Myocyte (in vitro differentiated cells): ENCODE results near the gene MLXIPL. TPM values are rescaled to one million over a fixed set of nuclear protein-coding genes. Genes with fewer than 3 reads are reported as not detected.
"Not testable (repeated sequence)": the region's sequence is repeated elsewhere in the genome, so short reads cannot be mapped to it uniquely, and the experiment has no call there.

Source experiments
- DNase-seq: peaks from one replicate; pipeline ENCODE4 v3.0.0-alpha.2; 2012; ENCODE audit warnings: low read depth
- total RNA-seq: library from RNA; depleted of rRNA; stranded (reverse); fragments of >200 nt; gene quantifications from 2 replicates; pipeline ENCODE4 v1.2.3, GENCODE V29; 2014

MLXIPL gene
- total RNA-seq, 1 donor from 2014 or later: 18.6 TPM

DNA sequence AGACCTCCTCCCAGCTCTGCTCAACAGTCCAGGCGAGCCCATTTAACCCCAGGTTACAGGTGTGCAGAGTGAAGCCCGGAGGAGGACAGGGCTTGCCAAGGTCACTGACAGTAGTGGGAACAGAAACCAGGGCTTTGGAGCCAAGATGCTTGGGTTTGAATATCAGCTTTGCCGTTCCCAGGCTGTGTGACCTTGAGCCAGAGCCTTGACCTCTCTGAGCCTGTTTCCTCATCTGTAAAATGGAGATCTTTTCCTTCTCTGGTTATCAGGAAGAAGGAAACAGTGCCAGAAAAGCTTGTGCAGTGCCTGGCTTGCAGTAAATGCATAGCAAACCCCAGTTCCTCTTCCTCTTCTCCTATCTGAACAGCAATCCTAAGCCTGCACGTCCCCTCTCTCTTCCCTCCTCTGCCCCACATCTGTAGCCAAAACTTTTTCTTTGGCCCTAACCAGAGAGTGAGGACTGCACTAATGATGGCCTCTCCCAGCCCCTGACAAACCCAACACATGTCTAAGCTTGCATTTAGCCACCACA is 21.4 kb upstream of the MLXIPL start:
- DNase-seq: no peak

GRCh38 chr7:73644688-73645286 is 20.5 kb upstream of the MLXIPL start:
- no peak for DNase-seq

- DNase-seq: peak; percentile 89
Measured at GRCh38 chr7:73642834-73643233, 18.5 kb upstream of the MLXIPL start.

- DNase-seq: no peak
Measured at GRCh38 chr7:73638911-73639310, 14.6 kb upstream of the MLXIPL start.

- no peak for DNase-seq
Measured at GRCh38 chr7:73635428-73636200, 11.3 kb upstream of the MLXIPL start.

- no peak for DNase-seq
Measured at GRCh38 chr7:73633844-73634243, 9.5 kb upstream of the MLXIPL start.

DNA sequence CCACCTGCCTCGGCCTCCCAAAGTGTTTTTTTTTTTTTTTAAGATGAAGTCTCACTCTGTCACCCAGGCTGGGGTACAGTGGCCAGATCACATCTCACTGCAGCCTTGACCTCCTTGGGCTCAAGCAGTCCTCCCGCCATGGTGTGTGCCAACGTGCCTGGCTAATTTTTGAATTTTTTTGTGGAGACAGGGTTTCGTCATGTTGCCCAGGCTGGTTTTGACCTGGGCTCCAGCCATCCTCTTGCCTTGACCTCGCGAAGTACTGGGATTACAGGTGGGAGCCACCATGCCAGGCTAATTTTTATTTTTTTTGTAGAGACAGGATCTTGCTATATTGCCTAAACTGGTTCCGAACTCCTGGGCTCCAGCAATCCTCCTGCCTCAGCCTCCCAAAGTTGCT is 9.0 kb upstream of the MLXIPL start:
- DNase-seq: no peak

DNA sequence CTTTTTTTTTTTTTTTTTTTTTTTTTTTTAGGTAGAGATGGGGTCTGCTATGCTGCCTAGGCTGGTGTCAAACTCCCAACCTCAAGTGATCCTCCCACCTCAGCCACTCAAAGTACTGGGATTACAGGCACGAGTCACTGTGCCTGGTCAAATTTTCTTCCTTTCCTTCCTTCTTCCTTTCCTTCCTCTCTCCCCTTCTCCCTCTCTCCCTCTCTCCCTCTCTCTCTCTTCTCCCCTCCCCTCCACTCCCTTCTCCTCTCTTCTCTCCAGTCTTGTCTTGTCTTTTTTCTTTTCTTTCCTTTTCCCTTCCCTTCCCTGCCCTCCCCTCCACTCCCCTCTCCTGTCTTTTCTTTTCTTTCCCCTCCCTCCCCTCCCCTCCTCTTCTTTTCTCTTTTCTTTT is 7.2 kb upstream of the MLXIPL start:
- DNase-seq: no peak

GRCh38 chr7:73628504-73628903 is 4.2 kb upstream of the MLXIPL start:
- DNase-seq: no peak

- peak; percentile 77 for DNase-seq
Measured at GRCh38 chr7:73626814-73627213, 2.5 kb upstream of the MLXIPL start.

GRCh38 chr7:73625276-73625675 is 954 bp upstream of the MLXIPL start:
- no peak for DNase-seq

DNA sequence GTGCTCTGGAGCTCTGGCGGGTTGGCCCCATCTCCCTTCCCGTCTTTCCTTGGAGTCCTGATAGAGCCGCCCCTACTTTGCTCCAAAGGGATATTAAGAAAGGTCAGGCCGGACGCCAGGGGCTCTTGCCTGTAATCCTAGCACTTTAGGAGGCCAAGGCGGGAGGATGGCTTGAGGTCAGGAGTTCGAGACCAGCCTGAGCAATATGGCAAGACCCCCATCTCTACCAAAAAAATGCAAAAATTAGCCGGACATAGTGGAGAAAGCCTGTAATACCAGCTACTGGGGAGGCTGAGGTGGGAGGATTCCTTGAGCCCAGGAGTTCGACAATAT is 313 bp upstream of the MLXIPL start:
- DNase-seq: no peak

- DNase-seq: peak; percentile 87
Measured at GRCh38 chr7:73622909-73623797, 1.2 kb downstream of the MLXIPL start.

GRCh38 chr7:73622527-73622908 is 1.8 kb downstream of the MLXIPL start:
- DNase-seq: no peak

DNA sequence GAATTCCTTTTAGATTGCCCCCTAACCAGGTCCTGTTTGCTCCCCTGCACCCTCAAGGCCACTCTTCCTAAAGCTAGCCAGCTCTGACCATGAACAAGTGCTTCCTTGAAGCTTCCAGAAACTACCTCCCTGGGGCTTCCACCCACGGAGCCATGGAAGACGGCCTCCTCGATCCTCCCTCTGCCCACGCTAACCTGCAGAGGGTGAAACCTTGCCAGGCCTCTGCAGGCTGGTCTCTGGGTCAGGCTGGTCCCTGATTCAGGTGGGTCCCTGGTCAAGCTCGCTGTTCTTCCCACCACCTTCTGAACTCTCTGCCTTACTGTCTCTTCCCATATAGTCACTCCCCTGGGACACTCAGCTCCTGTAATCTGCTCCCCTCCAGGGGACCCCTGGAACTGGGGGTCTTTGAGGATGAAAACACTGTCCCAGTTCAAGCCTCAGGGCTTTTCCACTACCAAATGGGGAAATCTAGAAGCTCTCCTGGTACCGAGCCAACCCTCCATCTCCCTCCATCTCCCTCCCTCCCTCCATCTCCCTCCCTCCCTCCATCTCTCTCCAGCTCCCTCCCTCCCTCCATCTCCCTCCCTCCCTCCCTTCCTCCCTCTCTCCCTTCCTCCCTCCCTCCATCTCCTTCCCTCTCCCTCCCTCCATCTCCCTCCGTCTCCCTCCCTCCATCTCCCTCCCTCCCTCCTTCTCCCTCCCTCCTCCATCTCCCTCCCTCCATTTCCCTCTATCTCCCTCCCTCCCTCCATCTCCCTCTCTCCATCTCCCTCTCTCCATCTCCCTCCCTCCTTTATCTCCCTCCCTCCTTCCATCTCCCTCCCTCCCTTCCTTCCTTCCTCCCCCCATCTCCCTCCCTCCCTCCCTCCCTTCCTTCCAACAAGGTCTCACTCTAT is 2.9 kb downstream of the MLXIPL start:
- no peak for DNase-seq

- not testable (repeated sequence) for DNase-seq
Measured at GRCh38 chr7:73619394-73619793, 4.9 kb downstream of the MLXIPL start.

GRCh38 chr7:73618538-73618937 is 5.8 kb downstream of the MLXIPL start:
- DNase-seq: no peak

DNA sequence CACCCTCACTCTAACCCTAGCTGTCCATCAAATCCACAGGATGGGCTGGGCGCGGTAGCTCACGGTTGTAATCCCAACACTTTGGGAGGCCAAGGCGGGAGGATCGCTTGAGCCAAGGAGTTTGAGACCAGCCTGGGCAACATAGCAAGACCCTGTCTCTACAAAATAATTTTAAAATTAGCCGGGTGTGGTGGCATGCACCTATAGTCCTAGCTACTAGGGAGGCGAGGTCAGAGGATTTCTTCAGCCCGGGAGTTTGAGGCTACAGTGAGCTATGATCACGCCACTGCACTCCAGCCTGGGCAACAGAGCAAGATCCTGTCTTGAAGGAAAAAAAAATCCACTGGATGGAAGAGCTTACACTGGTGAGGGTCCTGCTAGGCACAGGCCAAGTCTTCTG is 6.8 kb downstream of the MLXIPL start:
- DNase-seq: not testable (repeated sequence)

- DNase-seq: peak; percentile 54
Measured at GRCh38 chr7:73615886-73616285, 8.4 kb downstream of the MLXIPL start.

GRCh38 chr7:73614937-73615336 is 9.4 kb downstream of the MLXIPL start:
- not testable (repeated sequence) for DNase-seq
